ENCODE measurements around the gene CYBB. TPM values are rescaled to one million over a fixed set of nuclear protein-coding genes. Genes with fewer than 3 reads are reported as not detected.
A peak's percentile ranks its signal among the peaks of the same experiment; 100 is the strongest.

Gene CYBB
- not detected for total RNA-seq (2021; fragmentation: NEBNext Ultra II Directional; extraction: Animal tissue kit (Norgen Biotek cat#: 25700))
- long read RNA-seq, result 0 reads

DNA sequence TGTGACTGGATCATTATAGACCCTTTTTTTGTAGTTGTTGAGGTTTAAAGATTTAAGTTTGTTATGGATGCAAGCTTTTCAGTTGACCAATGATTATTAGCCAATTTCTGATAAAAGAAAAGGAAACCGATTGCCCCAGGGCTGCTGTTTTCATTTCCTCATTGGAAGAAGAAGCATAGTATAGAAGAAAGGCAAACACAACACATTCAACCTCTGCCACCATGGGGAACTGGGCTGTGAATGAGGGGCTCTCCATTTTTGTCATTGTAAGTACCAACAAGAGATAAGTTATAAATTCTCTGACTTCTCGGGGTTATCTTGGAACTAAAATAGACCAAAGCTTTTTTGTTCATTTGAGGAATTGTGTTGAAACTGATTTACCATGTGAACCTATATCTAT is at the start of gene CYBB:
Gene CYBB, plus strand, starts transcription at position 203 of the 400 bp plus-strand sequence. Its CDS starts 19 bp downstream, at position 222.
- TF ChIP-seq, protein P1, sequence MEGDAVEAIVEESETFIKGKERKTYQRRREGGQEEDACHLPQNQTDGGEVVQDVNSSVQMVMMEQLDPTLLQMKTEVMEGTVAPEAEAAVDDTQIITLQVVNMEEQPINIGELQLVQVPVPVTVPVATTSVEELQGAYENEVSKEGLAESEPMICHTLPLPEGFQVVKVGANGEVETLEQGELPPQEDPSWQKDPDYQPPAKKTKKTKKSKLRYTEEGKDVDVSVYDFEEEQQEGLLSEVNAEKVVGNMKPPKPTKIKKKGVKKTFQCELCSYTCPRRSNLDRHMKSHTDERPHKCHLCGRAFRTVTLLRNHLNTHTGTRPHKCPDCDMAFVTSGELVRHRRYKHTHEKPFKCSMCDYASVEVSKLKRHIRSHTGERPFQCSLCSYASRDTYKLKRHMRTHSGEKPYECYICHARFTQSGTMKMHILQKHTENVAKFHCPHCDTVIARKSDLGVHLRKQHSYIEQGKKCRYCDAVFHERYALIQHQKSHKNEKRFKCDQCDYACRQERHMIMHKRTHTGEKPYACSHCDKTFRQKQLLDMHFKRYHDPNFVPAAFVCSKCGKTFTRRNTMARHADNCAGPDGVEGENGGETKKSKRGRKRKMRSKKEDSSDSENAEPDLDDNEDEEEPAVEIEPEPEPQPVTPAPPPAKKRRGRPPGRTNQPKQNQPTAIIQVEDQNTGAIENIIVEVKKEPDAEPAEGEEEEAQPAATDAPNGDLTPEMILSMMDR (IDR thresholded peaks at IDR 0.05), result no peak
- Mint-ChIP-seq H3K27ac (no peak within 1 kb of the TSS), H3K9me3 (no peaks in the 10 kb centered on the region), H3K36me3 (ENCODE audit: low read depth) (no peaks in the 10 kb centered on the region), H3K4me3 (no peak within 1 kb of the TSS), H3K4me1 (ENCODE audit: low read depth) (no peaks in the 10 kb centered on the region), H3K27me3 (ENCODE audit: insufficient read depth) (no peaks in the 10 kb centered on the region; the same call in 1 of the 2 replicates)
- DNase-seq, result no peak

DNA sequence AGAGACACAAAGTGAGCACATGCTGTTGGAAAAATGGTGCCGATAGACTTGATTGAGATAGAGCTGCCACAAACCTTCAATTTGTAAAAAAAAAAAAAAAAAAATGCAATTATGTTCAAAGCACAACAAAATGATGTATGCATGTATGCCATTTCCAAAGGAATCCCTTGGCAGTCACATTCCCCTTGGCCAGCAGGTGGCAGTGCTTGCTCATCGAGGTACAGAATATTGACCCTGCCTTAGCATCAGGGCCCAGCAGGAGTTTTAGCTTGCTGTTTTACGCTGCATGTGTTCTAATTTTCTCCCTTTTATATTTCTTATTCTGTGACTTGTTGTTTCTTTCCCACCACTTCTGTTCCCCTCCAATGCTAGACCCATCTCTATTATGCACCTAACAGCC is 34.5 kb upstream of the CYBB start:
- Mint-ChIP-seq H3K27me3 (ENCODE audit: insufficient read depth) (peaks cover 6% of the 10 kb centered on the region), H3K36me3 (ENCODE audit: low read depth) (no peaks in the 10 kb centered on the region), H3K4me1 (ENCODE audit: low read depth) (no peaks in the 10 kb centered on the region), H3K9me3 (no peaks in the 10 kb centered on the region), H3K4me3 (no peak overlapping the region), H3K27ac (no peak overlapping the region)
- peak; percentile 35 for DNase-seq
- TF ChIP-seq, protein P1 (IDR thresholded peaks at IDR 0.05), result peak; percentile 81

DNA sequence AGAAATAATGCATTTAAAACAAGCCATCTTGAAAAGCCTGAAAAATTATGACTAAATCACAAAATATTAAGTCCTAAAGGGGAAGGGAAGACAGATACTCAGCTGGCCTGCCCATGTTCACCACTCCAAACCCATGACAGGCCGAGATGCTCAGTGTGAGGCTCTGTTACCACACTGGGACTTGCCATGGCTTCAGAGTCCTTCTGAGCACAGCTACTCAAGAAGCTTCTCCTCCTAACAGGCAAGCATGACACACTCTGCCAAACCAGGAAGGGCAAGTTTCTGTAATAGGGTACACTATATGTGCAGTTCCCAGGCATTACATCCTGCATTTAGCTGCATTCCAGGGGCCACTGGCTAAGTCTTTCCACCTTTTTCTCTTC is 34.0 kb upstream of the CYBB start:
- Mint-ChIP-seq H3K27ac (no peak overlapping the region), H3K36me3 (ENCODE audit: low read depth) (no peaks in the 10 kb centered on the region), H3K4me1 (ENCODE audit: low read depth) (no peaks in the 10 kb centered on the region), H3K4me3 (no peak overlapping the region), H3K27me3 (ENCODE audit: insufficient read depth) (peaks cover 6% of the 10 kb centered on the region), H3K9me3 (no peaks in the 10 kb centered on the region)
- TF ChIP-seq, protein P1 (IDR thresholded peaks at IDR 0.05), result no peak
- no peak for DNase-seq

DNA sequence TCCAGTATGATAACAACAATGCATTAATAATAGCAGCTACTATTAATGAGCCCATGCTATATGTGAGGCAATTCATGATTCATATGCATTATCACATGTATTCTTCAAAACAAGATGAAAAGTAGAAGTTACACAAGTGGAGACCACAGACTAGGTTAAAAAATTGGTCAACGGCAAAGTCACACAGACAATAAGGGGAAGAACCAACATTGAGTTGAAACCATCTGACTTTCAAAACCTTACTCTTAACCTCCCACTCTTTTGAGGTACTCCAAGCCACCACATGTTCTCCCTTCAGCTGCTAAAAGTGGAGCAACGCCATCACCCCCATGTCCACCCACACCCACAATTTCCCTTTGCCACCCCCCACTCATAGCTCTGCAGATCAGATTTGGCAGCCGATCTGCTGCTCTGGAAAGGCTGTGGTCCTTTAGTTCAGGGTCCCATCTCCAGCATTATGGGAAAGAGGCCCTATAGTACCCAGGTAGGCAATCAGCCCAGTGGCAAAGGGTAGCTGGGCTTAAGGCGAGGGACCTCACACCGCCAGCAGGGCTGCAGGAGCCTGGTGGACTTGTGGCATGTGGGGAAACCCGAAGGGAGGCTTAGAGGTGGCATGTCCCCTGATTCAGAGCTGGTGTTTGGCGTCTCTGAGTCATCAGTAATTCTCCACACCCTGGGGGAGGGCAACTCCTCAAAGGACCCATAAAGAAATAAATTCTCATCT is 33.5 kb upstream of the CYBB start:
- Mint-ChIP-seq H3K4me3 (no peak overlapping the region), H3K27ac (no peak overlapping the region), H3K36me3 (ENCODE audit: low read depth) (no peaks in the 10 kb centered on the region), H3K27me3 (ENCODE audit: insufficient read depth) (peaks cover 6% of the 10 kb centered on the region), H3K9me3 (no peaks in the 10 kb centered on the region), H3K4me1 (ENCODE audit: low read depth) (no peaks in the 10 kb centered on the region)
- TF ChIP-seq, protein P1 (IDR thresholded peaks at IDR 0.05), result no peak
- no peak for DNase-seq

DNA sequence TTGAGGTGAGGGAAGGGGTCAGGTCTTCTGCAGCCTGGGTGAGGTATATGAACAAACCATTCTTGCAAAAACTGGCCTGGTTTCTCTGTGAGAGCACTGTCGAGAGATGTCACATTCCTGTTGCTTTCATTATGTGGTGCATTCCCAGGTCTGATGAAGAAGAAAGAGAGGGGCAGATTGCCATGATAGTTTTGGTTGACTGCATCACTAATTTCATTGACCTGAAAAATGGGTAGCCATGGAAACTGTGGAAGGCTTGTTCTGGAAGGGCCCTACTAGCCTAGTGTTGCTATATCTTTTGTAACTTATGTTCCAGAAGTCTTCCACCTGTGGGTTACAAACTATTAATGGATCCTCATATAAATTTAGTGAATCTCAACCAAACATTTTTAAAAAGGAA is 32.9 kb upstream of the CYBB start:
- Mint-ChIP-seq H3K4me3 (no peak overlapping the region), H3K27me3 (ENCODE audit: insufficient read depth) (peaks cover 6% of the 10 kb centered on the region), H3K36me3 (ENCODE audit: low read depth) (no peaks in the 10 kb centered on the region), H3K9me3 (no peaks in the 10 kb centered on the region), H3K4me1 (ENCODE audit: low read depth) (no peaks in the 10 kb centered on the region), H3K27ac (no peak overlapping the region)
- TF ChIP-seq, protein P1 (IDR thresholded peaks at IDR 0.05), result no peak
- no peak for DNase-seq

All from HFFc6 (cell line).